Neural cell (in vitro differentiated cells): ENCODE data around the gene IFI30. TPM values are rescaled to one million over a fixed set of nuclear protein-coding genes. Genes with fewer than 3 reads are reported as not detected.

Experiments
- H2AFZ ChIP-seq: fragments of 200-600, 300-800 bp; sonication (generic), shearing (Covaris generic); 2 replicates; pipeline ENCODE4 v1.6.0; 2014; ENCODE audit warnings: low read depth, mild to moderate bottlenecking, antibody characterized with exemption, low read length, moderate library complexity
- H3F3A ChIP-seq: fragments of 200-600 bp; shearing (Covaris generic); 2 replicates; pipeline ENCODE4 v1.6.1; 2016; ENCODE audit warnings: mild to moderate bottlenecking, moderate library complexity, mixed read lengths, antibody characterized with exemption, low read length; ENCODE audit not compliant: insufficient read depth, poor library complexity, severe bottlenecking
- H3K27ac ChIP-seq: fragments of 200-600, 300-800 bp; sonication (generic), shearing (Covaris generic); 2 replicates; pipeline ENCODE4 v1.5.1; 2014; ENCODE audit warnings: mild to moderate bottlenecking, low read length, moderate library complexity
- H3K27me3 ChIP-seq: fragments of 300-800, 200-600 bp; sonication (generic), shearing (Covaris generic); 2 replicates; pipeline ENCODE4 v1.6.0; 2014; ENCODE audit warnings: mild to moderate bottlenecking, low read depth, low read length, moderate library complexity; ENCODE audit not compliant: insufficient read depth
- H3K36me3 ChIP-seq: fragments of 300-800, 200-600 bp; sonication (generic), shearing (Covaris generic); 2 replicates; pipeline ENCODE4 v1.5.1; 2014; ENCODE audit warnings: mild to moderate bottlenecking, antibody characterized with exemption, low read length, moderate library complexity; ENCODE audit not compliant: insufficient read depth
- H3K4me2 ChIP-seq: fragments of 300-800, 200-600 bp; sonication (generic), shearing (Covaris generic); 2 replicates; pipeline ENCODE4 v1.6.0; 2014; ENCODE audit warnings: mild to moderate bottlenecking, low read length
- H3K4me3 ChIP-seq: fragments of 300-800, 200-600 bp; sonication (generic), shearing (Covaris generic); 2 replicates; pipeline ENCODE4 v1.5.1; 2014; ENCODE audit warnings: mild to moderate bottlenecking, low read length, moderate library complexity
- H3K79me2 ChIP-seq: fragments of 200-600 bp; shearing (Covaris generic); replicated peaks from 2 replicates; pipeline ENCODE4 v1.6.0; 2014; ENCODE audit warnings: mild to moderate bottlenecking, low read length, moderate library complexity; ENCODE audit not compliant: insufficient read depth
- H3K9ac ChIP-seq: fragments of 300-800, 200-600 bp; sonication (generic), shearing (Covaris generic); 2 replicates; pipeline ENCODE4 v1.6.1; 2016; ENCODE audit warnings: mild to moderate bottlenecking, low read length, mixed read lengths
- H3K9me2 ChIP-seq: fragments of 200-600 bp; shearing (Covaris generic); 2 replicates; pipeline ENCODE4 v1.6.1; 2016; ENCODE audit warnings: mild to moderate bottlenecking, low read length, mixed read lengths; ENCODE audit not compliant: insufficient read depth
- H3K9me3 ChIP-seq: fragments of 200-600, 300-800 bp; sonication (generic), shearing (Covaris generic); 2 replicates; pipeline ENCODE4 v1.6.1; 2016; ENCODE audit warnings: mild to moderate bottlenecking, mixed run types, low read length, moderate library complexity, mixed read lengths
- H4K20me1 ChIP-seq: fragments of 200-600 bp; shearing (Covaris generic); 2 replicates; pipeline ENCODE4 v1.6.1; 2016; ENCODE audit warnings: mild to moderate bottlenecking, mixed run types; ENCODE audit not compliant: insufficient read depth
- CTCF ChIP-seq: fragments of 450-650 bp; IDR thresholded peaks from 2 replicates; pipeline ENCODE4 v1.5.1; 2014; ENCODE audit warnings: antibody characterized with exemption, mild to moderate bottlenecking, moderate library complexity; ENCODE audit not compliant: poor library complexity, severe bottlenecking
- EP300 ChIP-seq: fragments of 450-650 bp; conservative IDR thresholded peaks from 2 replicates; pipeline ENCODE4 v1.6.1; 2014; ENCODE audit warnings: antibody characterized with exemption, mild to moderate bottlenecking, moderate library complexity; ENCODE audit not compliant: poor library complexity, severe bottlenecking
- MXI1 ChIP-seq: fragments of 450-650 bp; conservative IDR thresholded peaks from 2 replicates; pipeline ENCODE4 v1.6.1; 2014; ENCODE audit warnings: antibody characterized with exemption, mild to moderate bottlenecking; ENCODE audit not compliant: poor library complexity, severe bottlenecking
- POLR2AphosphoS5 ChIP-seq: IDR thresholded peaks from 2 replicates; pipeline ENCODE4 v1.6.1; 2012
- RAD21 ChIP-seq: fragments of 450-650 bp; conservative IDR thresholded peaks from 2 replicates; pipeline ENCODE4 v1.6.1; 2014; ENCODE audit warnings: antibody characterized with exemption, mild to moderate bottlenecking, moderate library complexity
- SMC3 ChIP-seq: fragments of 450-650 bp; conservative IDR thresholded peaks from 2 replicates; pipeline ENCODE4 v1.6.1; 2014; ENCODE audit warnings: antibody characterized with exemption, mild to moderate bottlenecking, moderate library complexity; ENCODE audit not compliant: poor library complexity
- TAF1 ChIP-seq: IDR thresholded peaks from 2 replicates; pipeline ENCODE4 v1.6.1; 2012; ENCODE audit warnings: low read depth
- polyA plus RNA-seq: library from polyadenylated mRNA; depleted of rRNA; stranded (reverse); fragments of >200 nt; gene quantifications from 2 replicates; pipeline ENCODE4 v1.2.3, GENCODE V29; 2014
- small RNA-seq, 3 experiments: library from RNA; depleted of rRNA; stranded (forward); fragments of <200 nt; gene quantifications; one replicate each; pipeline ENCODE3, GENCODE V24; 2012

Gene IFI30
- polyA plus RNA-seq, 1 donor from 2014 or later, result 0.82 TPM

DNA sequence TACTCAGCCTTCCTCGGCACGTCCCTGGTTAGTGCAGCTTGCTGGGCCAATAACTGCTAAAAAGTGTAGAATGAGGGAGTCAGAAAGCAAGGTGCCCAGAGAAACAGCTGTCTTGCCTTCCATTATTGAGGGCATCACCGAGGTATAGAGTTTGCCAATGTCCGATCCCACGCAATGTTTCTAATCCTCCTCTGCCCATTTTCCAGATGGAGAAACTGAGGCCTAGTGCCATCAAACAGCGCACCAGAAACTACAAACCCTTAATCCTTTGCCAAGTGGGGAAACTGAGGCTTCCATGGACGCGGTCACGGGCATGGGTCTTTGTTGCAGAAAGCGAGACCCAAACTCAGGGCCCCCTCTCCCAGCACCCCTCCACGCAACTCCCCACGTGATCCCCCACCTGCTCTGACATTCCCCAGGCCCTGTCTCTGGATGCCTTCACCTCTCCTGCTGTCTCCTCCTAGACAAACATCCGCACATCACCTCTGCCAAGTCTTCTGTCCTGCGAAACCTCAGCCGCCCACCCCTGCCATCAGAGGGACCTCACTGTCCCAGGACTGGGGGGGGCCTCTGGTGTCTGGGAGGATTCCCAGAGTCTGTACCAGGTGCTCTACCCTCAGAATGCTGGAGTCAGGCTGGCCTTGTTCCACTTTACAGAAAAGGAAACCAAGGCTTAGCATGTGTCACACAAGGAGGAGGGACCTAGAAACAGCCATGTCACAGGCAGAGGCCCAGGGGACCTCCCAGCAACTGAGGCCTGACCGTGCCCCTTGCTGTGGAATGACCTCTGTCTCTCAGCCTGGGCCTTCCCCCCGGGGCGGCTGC lies 53.6 kb downstream of the IFI30 start:
- H2AFZ ChIP-seq, result no peak overlapping the region
- H3K9me2 ChIP-seq, result no peaks in the 10 kb centered on the region
- peaks cover 40% of the 10 kb centered on the region for H3K27me3 ChIP-seq
- no peaks in the 10 kb centered on the region for H3K79me2 ChIP-seq
- H3K36me3 ChIP-seq, result no peaks in the 10 kb centered on the region
- H3K9me3 ChIP-seq, result no peaks in the 10 kb centered on the region
- no peak overlapping the region for H3K4me3 ChIP-seq
- H3K27ac ChIP-seq, result no peak overlapping the region
- no peaks in the 10 kb centered on the region for H4K20me1 ChIP-seq
- H3K4me2 ChIP-seq, result no peak overlapping the region
- no peaks in the 10 kb centered on the region for H3F3A ChIP-seq
- H3K9ac ChIP-seq, result no peak overlapping the region
- TF ChIP-seq POLR2AphosphoS5, result no peak
- no peak for TF ChIP-seq MXI1
- TF ChIP-seq RAD21, result no peak
- no peak for TF ChIP-seq TAF1
- no peak for TF ChIP-seq CTCF
- TF ChIP-seq EP300, result no peak
- no peak for TF ChIP-seq SMC3

Small RNAs within 50 kb of the gene (small RNA-seq; reads per million reads assigned to genes)
- 0 reads per million in 3 experiments for gene IFI30

Other genes with a start within 250 kb of the IFI30 start
- 30.4 and 31.0 TPM in 2 replicates for gene CCDC124, start 240.8 kb upstream of the IFI30 start, polyA plus RNA-seq
- gene KCNN1, start 206.7 kb upstream of the IFI30 start, polyA plus RNA-seq, result 9.9 and 13.8 TPM in 2 replicates
- gene ARRDC2, start 165.6 kb upstream of the IFI30 start, polyA plus RNA-seq, result 0.10 and 3.6 TPM in 2 replicates
- not detected in 2 replicates for gene IL12RB1, start 86.9 kb upstream of the IFI30 start, polyA plus RNA-seq
- 2.3 and 2.4 TPM in 2 replicates for gene MAST3, start 76.0 kb upstream of the IFI30 start, polyA plus RNA-seq
- 14.8 and 19.1 TPM in 2 replicates for gene PIK3R2, start 20.6 kb upstream of the IFI30 start, polyA plus RNA-seq
- 17.7 and 23.8 TPM in 2 replicates for gene MPV17L2, start 19.4 kb downstream of the IFI30 start, polyA plus RNA-seq
- 32.3 and 49.4 TPM in 2 replicates for gene RAB3A, start 30.2 kb downstream of the IFI30 start, polyA plus RNA-seq
- gene PDE4C, start 52.6 kb downstream of the IFI30 start, polyA plus RNA-seq, result 1.6 and 2.6 TPM in 2 replicates
- gene IQCN, start 100.6 kb downstream of the IFI30 start, polyA plus RNA-seq, result 2.5 and 3.7 TPM in 2 replicates
- 94.9 and 134 TPM in 2 replicates for gene JUND, start 107.8 kb downstream of the IFI30 start, polyA plus RNA-seq
- gene LSM4, start 149.3 kb downstream of the IFI30 start, polyA plus RNA-seq, result 382 and 410 TPM in 2 replicates
- gene PGPEP1, start 166.8 kb downstream of the IFI30 start, polyA plus RNA-seq, result 5.9 and 10.9 TPM in 2 replicates
- gene GDF15, start 212.3 kb downstream of the IFI30 start, polyA plus RNA-seq, result 1.6 TPM in 1 of 2 replicates, not detected in the other
- not detected in 2 replicates for gene LRRC25, start 223.8 kb downstream of the IFI30 start, polyA plus RNA-seq
- 148 and 166 TPM in 2 replicates for gene SSBP4, start 245.6 kb downstream of the IFI30 start, polyA plus RNA-seq